Stimulated activated CD4-positive, alpha-beta T cell treated with anti-CD3 and anti-CD28 coated beads, Interleukin-2, amount 100 ng/mL, for 4 hours (primary cell): ENCODE measurements around the gene MRPL9.

Source experiments
- DNase-seq: peaks from one replicate; pipeline ENCODE4 v3.0.0-alpha.2; 2020; ENCODE audit warnings: low read depth

The MRPL9 gene

DNA sequence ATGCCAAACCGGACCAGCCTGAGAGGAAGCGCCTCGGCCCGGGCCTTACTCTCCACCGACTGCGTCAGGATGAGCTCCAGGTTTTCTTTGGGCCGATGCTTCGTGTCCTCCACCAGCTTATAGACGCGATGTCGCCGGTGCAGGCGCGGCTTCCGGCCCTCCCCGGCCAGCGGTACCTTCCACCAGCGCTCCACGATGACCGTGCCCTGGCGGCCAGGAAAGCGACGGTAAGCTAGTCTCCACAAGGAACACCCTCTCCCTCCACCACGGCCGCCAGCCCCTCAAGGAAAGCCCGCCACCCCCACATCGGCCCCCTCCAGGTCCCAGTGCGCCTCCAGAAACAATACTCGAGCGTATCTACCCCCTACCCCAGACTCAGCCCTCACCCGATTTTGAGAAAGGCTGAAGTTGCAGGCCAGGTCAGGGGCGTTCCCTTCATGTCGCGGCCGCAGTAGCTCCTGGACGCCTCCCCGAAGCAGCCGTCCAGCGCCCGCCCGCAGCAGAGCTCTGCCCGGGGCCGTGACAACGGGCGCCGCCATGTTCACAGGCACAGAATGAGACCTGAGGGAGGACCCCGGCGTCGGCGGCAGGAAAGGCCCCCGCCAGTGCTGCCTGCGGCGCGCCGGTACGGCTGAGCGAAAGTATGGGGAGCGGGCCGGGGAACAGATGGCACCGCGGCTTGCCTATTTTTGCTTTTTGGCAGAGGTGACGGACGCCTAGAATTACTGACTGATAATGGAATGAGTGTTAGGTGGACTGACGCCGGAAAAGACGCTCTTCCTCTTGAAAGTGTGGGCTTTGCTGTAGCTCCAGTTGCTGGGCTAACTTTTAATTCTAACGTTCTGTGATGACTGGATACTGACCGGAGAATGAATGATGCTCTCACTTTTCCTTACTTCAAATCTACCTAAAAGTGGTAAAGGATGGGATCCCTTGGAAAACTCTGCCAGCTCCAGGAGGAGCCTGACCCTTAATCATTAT lies at the start of gene MRPL9:
TSS of gene MRPL9 (minus strand) at position 556 of the 981 bp plus-strand sequence. CDS start at position 539, 17 bp downstream.
- DNase-seq = peak; percentile 74

DNA sequence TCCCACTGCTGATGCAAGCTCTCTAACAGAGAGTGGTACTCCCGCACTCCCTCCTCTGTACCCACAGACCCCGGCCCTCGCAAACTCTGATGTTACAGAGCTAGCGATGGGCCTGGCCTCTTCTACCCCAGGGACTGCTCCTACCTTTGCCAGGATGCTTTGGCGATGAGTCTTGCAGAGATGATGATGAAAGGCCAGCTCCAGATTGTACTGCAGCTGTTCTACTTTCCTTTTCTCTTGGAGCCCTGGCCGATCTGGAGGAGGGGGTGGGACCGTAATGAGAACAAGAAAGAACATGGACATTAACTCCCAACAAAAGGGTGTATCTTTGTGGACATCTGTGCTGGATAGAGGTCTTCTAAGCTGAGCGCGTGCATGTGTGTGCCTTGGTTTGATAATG lies 47.9 kb upstream of the MRPL9 start:
- no peak for DNase-seq

DNA sequence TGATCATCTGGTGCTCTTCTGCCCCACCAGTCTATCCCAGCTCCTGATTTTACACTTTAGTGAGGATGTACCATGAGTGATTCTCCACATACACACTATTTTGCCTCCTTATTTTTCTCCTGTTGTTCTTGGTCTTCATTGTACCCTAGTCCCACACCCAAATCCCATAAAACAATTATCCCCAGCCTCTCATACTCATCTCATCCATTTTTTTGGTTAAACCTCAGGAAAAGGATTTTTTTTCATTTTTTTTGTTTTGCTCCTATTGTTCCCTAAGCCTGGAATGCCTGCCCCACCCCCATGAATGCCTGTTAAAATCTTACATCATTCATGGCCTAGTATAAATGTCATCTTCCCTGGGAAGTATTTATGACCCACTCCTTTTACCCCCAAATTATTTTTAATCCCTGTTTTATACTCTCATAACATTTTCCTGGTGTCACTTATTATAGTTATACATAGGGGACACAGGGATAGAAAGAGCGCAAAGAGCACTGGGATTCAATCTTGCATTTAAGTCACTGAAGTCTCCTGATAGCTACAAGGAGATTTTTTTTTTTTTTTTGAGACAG lies 46.8 kb upstream of the MRPL9 start:
- no peak for DNase-seq

DNA sequence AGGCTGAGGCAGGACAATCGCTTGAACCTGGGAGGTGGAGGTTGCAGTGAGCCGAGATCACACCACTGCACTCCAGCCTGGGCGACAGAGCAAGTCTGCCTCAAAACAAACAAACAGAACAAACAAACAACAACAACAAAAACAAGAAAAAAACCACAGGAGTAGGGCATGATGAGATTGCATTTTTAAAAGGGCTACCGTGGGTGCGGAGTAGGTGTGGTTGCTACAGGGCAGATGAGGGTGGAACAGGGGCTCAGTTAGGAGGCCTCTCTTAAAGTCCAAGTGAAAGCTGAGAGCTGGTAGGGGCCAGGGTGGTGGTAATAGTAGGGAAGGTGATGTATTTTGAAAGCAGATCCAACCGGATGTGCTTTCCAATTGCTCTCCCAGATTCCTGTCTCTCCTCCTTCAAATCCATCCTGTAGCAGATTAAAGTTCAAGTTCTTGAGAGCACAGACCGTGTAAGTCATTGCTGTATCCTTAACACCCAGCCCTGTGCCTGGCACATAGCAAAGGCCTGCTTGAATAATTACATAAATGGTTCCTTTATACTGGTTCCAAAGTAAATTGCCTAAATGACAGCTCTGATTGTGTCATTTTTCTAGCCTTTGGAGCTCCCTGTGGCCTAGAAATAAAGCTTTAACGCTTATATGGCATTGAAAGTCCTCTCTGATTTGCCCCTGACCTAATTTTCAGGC lies 46.1 kb upstream of the MRPL9 start:
- no peak for DNase-seq

DNA sequence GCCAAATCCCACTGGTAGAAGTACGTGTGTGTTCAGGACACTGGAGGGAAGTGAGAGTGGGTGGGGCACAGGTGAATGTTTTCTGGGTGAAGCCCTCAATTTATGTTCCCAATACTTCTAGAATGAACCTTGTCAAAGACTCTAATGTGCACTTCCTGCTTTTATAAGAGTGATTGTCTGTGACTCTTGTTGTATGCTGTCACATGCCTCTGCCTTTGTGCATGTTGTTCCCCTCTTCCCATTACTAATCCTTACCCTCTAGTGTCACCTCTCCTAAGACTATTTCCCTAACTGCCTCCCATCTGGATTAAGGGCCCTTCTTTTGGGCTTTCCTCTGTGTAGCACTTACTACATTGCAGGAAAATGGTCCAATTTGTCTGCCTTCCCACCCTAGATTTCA lies 44.5 kb upstream of the MRPL9 start:
- DNase-seq = no peak

DNA sequence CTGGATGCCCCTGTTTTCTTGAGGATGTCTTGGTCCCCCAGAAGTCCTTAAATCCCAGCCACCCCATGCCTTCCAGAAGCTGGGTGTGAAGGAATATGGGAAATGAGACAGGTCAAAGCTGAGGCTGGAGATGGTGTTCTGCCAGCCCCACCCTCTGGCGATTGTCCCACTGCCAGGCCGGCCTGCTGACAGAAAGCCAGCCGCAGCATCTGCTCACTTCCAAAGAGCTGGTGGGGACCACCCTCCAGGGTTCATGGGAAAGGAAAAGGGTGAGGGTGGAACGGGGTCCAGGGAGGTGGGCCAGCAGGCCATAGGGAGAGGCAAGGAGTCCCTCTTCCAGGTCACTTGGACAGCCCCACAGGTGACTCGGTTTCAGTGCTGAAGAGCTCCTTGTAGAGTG lies 43.8 kb upstream of the MRPL9 start:
- no peak for DNase-seq

DNA sequence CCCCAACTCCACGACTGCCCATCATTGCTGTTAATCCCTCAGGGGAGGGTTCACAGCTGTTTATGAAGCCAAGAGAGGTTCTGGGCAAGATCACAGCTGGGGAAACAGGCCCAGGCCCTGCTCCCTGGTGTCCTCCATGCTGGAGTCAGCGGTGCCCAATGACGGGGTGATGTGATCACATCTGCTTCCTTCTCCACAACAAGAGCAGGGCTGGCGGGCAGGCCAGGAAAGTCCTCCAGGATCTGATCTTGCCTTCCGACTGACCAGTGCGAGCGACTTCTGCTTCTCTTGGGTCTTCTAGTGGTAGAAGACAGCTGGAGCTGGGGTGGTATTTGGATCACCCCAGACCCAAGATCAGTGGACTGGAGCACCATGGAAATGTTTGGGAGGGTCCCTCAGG lies 42.9 kb upstream of the MRPL9 start:
- no peak for DNase-seq

DNA sequence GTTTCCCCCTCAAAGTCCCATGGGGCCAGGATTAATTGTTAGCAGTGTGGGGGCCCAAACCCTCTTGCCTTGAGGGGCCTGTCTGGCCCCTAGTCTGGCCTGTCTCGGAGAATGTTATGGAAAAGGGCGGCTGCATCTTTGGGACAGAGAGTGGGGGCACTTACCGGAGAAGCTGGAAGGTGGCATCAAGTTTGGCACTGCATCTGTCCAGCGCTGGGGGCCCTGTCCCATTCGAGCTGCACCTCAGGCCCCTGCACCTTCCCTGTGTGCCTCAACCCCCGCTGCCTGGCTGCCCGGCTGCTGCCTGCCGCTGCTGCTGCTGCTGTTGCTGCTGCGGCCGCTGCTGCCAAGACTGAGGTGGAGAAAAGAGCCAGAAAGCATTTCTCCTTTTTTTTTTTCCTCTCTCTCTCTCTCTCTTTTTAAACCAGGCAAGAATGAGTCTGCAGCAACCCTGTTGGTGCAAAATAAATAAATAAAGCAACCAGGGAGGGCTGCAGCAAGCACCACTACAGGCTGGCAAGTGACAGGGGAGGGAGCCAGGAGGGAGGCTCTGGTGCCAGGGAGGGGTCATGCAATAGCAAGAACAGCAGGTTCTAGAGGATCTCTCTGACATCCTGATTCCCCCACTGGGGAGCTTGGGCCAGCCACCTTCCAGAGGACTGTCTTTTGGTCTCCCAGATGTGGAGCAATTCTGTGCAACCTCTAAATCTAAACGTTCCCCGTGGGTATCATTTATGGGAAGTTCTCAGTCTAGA lies 41.9 kb upstream of the MRPL9 start, which contains the start of gene LINGO4:
TSS of gene LINGO4 (minus strand) at position 354 of the 755 bp plus-strand sequence. CDS start 2,715 bp downstream, outside the sequence.
- DNase-seq = no peak

DNA sequence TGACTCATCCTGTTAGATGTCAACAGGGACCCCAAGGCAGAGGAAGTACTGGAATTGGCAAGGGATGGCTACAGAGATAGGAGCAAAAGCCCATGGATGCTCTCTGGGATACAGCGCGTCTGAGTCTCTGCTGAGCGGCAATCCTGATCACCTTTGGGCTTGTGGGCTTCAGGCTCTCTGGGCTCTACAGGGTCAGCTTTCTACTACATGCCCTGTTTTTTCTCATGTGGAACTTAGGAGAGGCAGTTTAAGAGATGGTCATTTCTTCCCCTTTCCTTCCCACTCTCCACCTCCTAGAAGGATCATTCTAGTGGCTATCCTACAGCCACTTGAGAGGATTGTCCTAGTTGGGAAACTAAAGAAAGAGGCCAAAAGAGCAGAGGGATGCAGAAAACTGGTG lies 40.6 kb upstream of the MRPL9 start:
- no peak for DNase-seq

DNA sequence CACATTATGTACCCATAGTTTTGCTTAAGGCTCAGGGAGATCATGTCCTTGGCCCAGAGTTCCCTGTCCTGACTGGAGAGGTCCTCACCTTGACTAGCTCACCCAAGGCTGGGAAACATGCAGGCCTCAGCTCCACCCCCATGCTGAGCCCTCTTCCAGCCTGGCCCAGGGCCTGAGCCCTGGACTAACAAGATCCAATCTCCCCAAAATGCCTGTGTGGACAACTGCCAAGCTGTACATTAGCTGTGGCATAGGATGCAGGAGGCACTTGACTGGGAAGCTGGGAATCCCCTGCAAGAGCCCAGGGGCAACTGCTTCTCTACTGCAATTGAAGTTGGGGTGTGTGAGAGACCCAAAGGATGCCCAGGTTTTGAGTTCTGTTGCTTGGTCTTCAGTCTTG lies 39.9 kb upstream of the MRPL9 start:
- no peak for DNase-seq

DNA sequence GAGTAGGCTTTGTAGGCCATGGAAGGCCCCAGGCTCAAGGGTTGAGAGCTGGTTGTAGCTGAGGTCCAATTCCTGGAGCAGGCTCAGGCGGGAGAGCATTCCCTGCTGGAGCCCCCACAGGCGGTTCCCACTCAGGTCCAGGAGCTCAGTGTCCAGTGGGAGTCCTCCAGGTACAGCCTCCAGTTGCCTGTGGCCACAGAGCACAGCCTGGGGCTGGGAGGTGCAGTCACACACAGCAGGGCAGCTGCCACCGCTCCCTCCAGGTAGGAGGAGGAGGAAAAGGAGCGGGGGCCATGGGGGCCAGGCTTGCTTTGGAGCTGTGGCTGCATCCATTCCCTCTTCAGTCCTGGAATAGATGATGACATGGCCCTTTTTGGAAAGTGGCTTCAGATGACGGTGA lies 39.1 kb upstream of the MRPL9 start:
- no peak for DNase-seq

DNA sequence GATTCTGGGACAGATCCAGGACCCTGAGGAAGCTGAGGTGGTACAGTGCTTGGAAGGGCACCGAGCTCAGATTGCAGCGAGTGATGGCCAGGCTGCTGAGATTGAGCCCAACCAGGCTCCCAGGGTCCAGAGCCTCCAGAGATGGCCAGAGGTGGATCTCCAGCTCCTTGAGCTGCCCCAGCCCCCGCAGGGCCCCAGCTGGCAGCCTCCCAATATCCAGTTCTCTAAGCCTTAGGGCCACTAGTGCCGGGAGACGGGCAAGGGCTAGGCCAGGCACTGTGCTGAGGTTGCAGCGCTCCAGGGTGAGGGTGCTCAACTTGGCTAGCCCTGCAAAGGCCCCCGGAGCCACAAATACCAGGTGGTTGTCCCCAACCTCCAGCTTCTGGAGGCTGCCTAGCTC lies 38.5 kb upstream of the MRPL9 start:
- no peak for DNase-seq

DNA sequence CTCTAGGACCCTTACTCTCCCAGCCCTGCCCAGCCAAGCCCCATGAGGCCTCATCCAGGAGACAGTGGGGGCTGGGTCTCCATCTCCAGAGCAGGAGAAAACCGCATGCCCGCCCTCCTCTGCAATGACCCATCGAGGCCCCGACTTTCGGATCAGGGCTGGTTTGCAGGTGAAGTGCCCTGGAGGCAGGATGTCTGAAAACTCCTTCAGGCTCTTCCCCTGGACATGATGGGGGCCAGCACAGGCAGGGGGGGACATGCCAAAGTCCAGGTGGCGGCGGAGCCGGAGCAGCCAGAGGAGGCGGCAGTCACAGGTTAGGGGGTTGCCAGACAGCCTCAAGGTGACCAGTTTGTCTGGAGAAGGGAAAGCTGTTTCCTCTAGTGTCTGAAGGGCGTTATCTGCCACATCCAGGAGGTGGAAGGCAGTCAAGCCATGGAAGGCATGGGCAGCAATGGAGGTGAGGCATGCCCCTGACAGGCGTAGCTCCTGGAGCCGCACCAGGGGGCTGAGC lies 38.1 kb upstream of the MRPL9 start:
- no peak for DNase-seq

DNA sequence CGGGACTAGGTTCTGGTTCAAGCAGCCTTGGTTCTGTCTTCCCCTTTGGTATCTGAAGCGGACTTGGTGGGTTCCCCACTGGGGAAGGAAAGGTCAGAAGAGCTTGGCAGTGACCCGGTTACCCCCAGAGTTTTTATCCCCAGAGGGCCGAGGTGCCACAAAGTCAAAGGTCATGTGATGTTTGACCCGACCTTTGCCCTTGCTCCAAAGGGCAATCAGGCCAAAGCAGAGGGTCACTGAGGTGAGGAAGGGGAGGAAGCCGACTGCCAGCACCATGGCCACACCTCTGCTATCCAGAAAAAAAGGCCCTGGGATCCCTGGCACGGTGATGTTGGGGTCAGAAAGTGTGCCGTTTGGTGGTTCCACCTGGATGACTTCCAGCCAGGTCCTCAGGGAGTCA lies 37.5 kb upstream of the MRPL9 start:
- no peak for DNase-seq

DNA sequence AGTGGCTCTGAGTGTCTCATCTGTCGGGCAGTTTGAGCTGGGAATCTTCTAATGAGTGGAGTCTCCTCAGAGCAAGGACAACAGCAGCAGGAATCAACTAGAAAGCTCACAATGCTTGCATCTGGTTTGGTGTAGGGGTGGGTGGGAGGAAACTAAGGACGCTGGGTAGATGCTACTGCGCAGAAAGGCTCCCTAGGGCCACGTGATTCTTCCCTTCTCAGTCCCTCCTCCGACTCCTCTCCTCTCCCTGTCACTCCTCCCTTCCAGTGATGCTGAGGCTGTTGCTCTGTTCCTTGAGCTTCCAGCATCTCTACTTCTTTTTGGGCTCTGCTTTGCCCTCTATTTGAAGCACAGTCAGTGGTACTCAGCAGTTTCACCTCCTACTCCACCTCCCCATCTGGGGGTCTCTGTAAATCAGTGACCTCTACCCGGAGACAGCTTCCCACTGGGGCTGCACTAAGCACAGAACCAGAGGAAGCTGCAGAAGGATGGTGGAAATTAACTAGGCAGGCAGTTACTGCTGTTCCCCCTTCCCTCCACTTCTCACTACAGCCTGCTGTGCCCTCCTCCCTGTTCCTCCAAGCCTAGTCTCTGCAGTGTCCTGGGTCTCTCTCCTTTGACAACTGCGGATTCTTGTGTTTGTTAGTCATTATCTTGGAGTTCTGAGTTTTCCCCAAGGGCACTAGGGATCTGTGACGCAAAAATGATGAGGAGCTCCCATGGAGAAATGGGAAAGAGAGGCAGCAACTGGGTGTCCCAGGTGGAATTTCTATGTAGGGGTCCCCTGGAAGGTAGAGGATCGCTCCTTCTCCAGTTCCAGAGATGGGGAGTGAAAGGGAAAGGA lies 36.1 kb upstream of the MRPL9 start:
- no peak for DNase-seq

DNA sequence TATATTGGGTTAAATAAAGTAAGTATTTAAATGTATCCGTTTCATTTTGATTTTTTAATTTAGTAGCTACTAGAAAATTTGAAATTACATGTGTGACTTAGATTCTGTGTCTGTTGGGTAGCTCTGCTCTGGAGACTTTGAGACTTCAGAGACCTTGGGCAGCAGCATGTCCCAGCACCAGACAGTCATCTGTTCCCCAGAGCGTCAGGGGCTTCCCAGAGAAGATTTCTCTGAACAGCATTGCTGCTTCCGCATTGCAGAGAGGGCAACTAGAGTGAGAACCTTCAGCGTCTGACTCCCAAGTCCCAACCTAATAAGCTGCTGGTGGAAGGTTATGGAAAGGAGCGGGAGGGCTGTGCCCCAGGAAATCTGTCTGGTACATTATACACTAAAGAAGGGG lies 35.3 kb upstream of the MRPL9 start:
- DNase-seq = no peak

DNA sequence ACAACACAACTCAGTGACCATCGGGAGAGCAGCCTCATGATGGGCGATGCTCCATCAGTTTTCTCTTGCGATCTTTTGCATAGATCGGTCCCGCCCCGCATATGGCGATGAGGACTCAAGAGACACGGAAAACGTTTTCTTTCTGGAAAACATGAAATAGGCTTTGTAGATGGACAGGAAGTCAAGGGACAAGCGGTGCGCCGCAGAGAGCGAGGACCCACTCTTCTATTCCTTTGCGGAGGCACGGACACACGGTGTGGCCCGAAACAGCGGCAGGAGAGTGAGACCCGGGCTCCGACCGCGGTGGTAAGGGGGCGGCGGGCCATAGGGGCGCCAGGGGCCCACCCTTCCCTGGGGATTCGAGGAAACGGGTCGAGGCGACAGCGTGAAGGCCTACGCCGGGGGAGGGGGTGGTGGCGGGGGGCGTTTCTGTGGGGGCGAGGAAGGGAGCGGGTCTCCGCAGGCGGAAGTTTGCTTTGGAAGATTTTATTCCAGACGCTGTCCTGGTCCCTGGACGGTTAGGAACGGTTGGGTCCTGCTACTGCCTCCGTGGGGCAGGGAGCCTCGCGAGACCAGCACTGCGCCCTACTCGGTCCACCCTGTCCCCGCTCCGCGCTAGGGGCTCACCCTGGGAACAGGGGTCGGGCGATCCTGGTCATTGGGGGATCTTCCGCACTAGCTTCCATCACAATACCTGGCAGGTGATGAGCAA lies 27.8 kb upstream of the MRPL9 start:
- DNase-seq = no peak

DNA sequence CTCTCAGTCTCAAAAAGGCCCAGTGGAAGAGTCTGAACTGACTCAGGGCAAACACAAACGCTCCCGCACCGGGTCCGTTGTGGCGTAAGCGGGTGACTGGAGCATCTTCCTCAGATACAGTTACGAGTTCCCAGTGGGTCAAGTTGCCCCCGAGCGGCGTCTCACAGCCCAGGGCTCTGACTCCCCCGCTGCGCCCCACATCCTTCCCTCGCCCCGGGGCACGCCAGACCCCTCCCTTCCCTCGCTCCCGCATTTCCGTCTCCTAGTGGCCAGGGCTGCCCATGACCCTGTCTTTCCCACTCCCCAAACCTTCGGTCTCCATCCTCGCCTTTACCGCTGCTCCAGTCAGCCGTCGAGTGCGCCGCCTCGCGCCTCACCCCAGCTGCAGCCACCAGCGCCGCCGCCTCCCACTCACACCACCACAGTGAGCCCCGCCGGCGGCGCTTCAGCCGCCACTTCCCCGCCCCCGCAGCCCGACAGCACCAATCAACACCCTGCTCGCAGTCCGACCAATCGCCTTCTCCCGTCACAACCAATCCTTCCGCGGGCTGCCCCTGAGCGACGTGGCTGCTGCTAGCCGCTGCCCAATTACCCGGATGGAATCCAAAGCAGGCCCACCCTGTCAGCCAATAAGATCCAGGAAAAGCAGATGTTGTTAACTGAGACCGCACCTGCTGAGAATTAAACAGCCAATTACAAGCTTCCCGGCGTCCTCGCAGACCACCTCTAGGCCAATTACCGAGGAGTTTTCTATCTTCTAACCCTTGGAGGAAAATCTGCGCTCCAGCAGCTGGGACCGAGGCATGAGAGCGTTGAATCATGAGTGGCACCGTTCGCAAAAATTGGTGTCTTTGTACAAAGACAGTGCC lies 27.0 kb upstream of the MRPL9 start, which contains the start of gene TDRKH:
TSS of gene TDRKH (minus strand) at position 430 of the 869 bp plus-strand sequence. CDS start 7,478 bp downstream, outside the sequence.
- peak; percentile 99 for DNase-seq

DNA sequence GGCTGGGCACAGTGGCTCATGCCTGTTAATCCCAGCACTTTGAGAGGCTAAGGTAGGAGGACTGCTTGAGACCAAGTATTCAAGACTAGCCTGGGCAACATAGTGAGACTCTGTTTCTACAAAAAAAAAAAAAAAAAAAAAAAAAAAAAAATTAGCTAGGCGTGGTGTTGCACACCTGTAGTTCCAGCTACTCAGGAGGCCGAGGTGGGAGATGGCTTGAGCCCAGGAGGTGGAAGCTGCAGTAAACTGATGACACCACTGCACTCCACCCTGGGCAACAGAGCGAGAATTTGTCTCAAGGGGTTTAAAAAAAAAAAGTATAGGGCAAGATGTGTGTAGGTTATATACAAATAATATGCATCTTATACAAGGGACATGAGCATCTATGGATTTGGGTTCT lies 24.4 kb upstream of the MRPL9 start:
- no peak for DNase-seq
